SK-N-MC (cell line): ENCODE measurements around the gene MIOX.

ENCODE experiments used
- EZH2 ChIP-seq: fragments of 200-600 bp; sonication (generic); IDR thresholded peaks from one replicate; pipeline ENCODE4 v1.6.1; 2017; ENCODE audit warnings: antibody characterized with exemption
- POLR2AphosphoS5 ChIP-seq: IDR thresholded peaks from 2 replicates; pipeline ENCODE4 v1.6.1; 2012; ENCODE audit warnings: mild to moderate bottlenecking, low read depth, low read length, borderline replicate concordance

- no peak for TF ChIP-seq EZH2
- TF ChIP-seq POLR2AphosphoS5, result no peak
Observed at GRCh38 chr22:50482107-50483074, 4.3 kb upstream of the MIOX start.
